ENCODE data around the gene ZNG1E.
"Not testable (repeated sequence)": the region's sequence is repeated elsewhere in the genome, so short reads cannot be mapped to it uniquely, and the experiment has no call there.

DNA sequence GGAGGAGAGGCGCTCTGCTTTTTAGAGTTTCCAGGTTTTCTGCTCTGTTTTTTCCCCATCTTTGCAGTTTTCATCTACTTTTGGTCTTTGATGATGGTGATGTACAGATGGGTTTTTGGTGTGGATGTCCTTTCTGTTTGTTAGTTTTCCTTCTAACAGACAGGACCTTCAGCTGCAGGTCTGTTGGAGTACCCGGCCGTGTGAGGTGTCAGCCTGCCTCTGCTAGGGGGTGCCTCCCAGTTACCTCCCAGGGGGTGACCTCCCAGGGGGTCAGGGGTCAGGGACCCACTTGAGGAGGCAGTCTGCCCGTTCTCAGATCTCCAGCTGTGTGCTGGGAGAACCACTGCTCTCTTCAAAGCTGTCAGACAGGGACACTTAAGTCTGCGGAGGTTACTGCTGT lies 38.7 kb downstream of the ZNG1E start:
- not testable (repeated sequence) for TF ChIP-seq EZH2 (IDR thresholded peaks at IDR 0.05); POLR2AphosphoS5 (IDR thresholded peaks at IDR 0.05; ENCODE audit: borderline replicate concordance, low read depth, low read length); FOXP2 (optimal IDR thresholded peaks at IDR 0.05; ENCODE audit: control extremely low read depth, extremely low read length, insufficient read depth)

Data from SK-N-MC (cell line).